WTC11 (cell line): ENCODE results near the gene RUNX2. TPM values are rescaled to one million over a fixed set of nuclear protein-coding genes. Genes with fewer than 3 reads are reported as not detected.

ENCODE experiments used
- ATAC-seq: fragments of 200-7000 bp; cut with Tn5 transposase; 2 replicates; pipeline ENCODE4 v1.10.0; 2021; ENCODE audit warnings: mild to moderate bottlenecking, moderate library complexity
- CTCF ChIA-PET: fragments of 300-600 bp; sonication (Branson Sonifier 250); formaldehyde crosslinking; loops from one replicate; lab custom pipeline; 2021; ENCODE audit warnings: antibody characterized with exemption; lab: Charles Lee
- POLR2A ChIA-PET: fragments of 350-600 bp; sonication (Branson Sonifier 250); formaldehyde crosslinking; loops from one replicate; lab custom pipeline; 2021; ENCODE audit warnings: antibody characterized with exemption; lab: Charles Lee
- DNase-seq: peaks from one replicate; pipeline ENCODE4 v3.0.0; 2021; ENCODE audit warnings: low spot score
- H3K27ac Mint-ChIP-seq: 2 replicates; pipeline ENCODE4 v1.8.0; 2021; ENCODE audit warnings: mixed read lengths
- H3K27me3 Mint-ChIP-seq: 2 replicates; pipeline ENCODE4 v1.8.0; 2021; ENCODE audit warnings: low read depth, mild to moderate bottlenecking, moderate library complexity, mixed read lengths
- H3K36me3 Mint-ChIP-seq: 2 replicates; pipeline ENCODE4 v1.8.0; 2021; ENCODE audit warnings: mixed read lengths
- H3K4me1 Mint-ChIP-seq: 2 replicates; pipeline ENCODE4 v1.8.0; 2022; ENCODE audit warnings: mixed read lengths
- H3K4me3 Mint-ChIP-seq: 2 replicates; pipeline ENCODE4 v1.8.0; 2021; ENCODE audit warnings: mild to moderate bottlenecking, moderate library complexity, mixed read lengths
- H3K9me3 Mint-ChIP-seq: 2 replicates; pipeline ENCODE4 v1.8.0; 2021; ENCODE audit warnings: mixed read lengths
- ETV6 ChIP-seq: sonication (generic); formaldehyde crosslinking; IDR thresholded peaks from 2 replicates; pipeline ENCODE4 v1.8.1; 2022; ENCODE audit warnings: mild to moderate bottlenecking, missing genetic modification reagents
- NR3C1 ChIP-seq: sonication (generic); formaldehyde crosslinking; conservative IDR thresholded peaks from 2 replicates; pipeline ENCODE4 v1.8.1; 2023; ENCODE audit warnings: low read depth, mild to moderate bottlenecking, missing genetic modification reagents
- PRRX2 ChIP-seq: fragments of 250-450 bp; sonication (Bioruptor Pico); IDR thresholded peaks from 2 replicates; pipeline ENCODE4 v1.8.0; 2021; ENCODE audit warnings: mild to moderate bottlenecking
- RELA ChIP-seq: sonication (generic); formaldehyde crosslinking; IDR thresholded peaks from 2 replicates; pipeline ENCODE4 v1.8.1; 2022; ENCODE audit warnings: missing genetic modification reagents, mild to moderate bottlenecking, borderline replicate concordance
- TEAD4 ChIP-seq: sonication (generic); formaldehyde crosslinking; IDR thresholded peaks from 2 replicates; pipeline ENCODE4 v1.8.0; 2022; ENCODE audit warnings: mild to moderate bottlenecking, missing genetic modification reagents
- ZNF121 ChIP-seq: sonication (generic); formaldehyde crosslinking; IDR thresholded peaks from 2 replicates; pipeline ENCODE4 v1.8.0; 2023; ENCODE audit warnings: missing genetic modification reagents
- ZNF219 ChIP-seq: sonication (generic); formaldehyde crosslinking; IDR thresholded peaks from 2 replicates; pipeline ENCODE4 v1.8.0; 2023; ENCODE audit warnings: missing genetic modification reagents, mild to moderate bottlenecking, borderline replicate concordance
- ZNF263 ChIP-seq: sonication (generic); formaldehyde crosslinking; IDR thresholded peaks from 2 replicates; pipeline ENCODE4 v1.8.1; 2022; ENCODE audit warnings: low read depth, mild to moderate bottlenecking, moderate library complexity, missing genetic modification reagents
- ZNF317 ChIP-seq: sonication (generic); formaldehyde crosslinking; IDR thresholded peaks from 2 replicates; pipeline ENCODE4 v1.8.1; 2023; ENCODE audit warnings: low read depth, mild to moderate bottlenecking, moderate library complexity, missing genetic modification reagents, borderline replicate concordance
- total RNA-seq: library from RNA; stranded (reverse); gene quantifications from 3 replicates; pipeline ENCODE4 v1.2.3, GENCODE V29; 2021
- TF ChIP-seq, protein P1 (sequence below): sonication (generic); formaldehyde crosslinking; IDR thresholded peaks from 2 replicates; pipeline ENCODE4 v1.8.0; 2023; ENCODE audit warnings: mild to moderate bottlenecking, missing genetic modification reagents
- TF ChIP-seq, protein P2 (sequence below): sonication (generic); formaldehyde crosslinking; IDR thresholded peaks from 2 replicates; pipeline ENCODE4 v1.8.1; 2022; ENCODE audit warnings: mild to moderate bottlenecking, moderate library complexity, missing genetic modification reagents
- TF ChIP-seq, protein P3 (sequence below): sonication (generic); formaldehyde crosslinking; IDR thresholded peaks from 2 replicates; pipeline ENCODE4 v1.8.1; 2023; ENCODE audit warnings: mild to moderate bottlenecking, missing genetic modification reagents
- TF ChIP-seq, protein P4 (sequence below): fragments of 200-600 bp; IDR thresholded peaks from 2 replicates; pipeline ENCODE4 v1.8.0; 2022; ENCODE audit warnings: antibody characterized with exemption
- TF ChIP-seq, protein P5 (sequence below): sonication (generic); formaldehyde crosslinking; IDR thresholded peaks from 2 replicates; pipeline ENCODE4 v1.8.0; 2022; ENCODE audit warnings: mild to moderate bottlenecking, missing genetic modification reagents
- TF ChIP-seq, protein P6 (sequence below): sonication (generic); formaldehyde crosslinking; IDR thresholded peaks from 2 replicates; pipeline ENCODE4 v1.8.1; 2023; ENCODE audit warnings: mild to moderate bottlenecking, moderate library complexity, missing genetic modification reagents
- TF ChIP-seq, protein P7 (sequence below): sonication (generic); formaldehyde crosslinking; IDR thresholded peaks from 2 replicates; pipeline ENCODE4 v1.8.1; 2023; ENCODE audit warnings: mild to moderate bottlenecking, missing genetic modification reagents
- TF ChIP-seq, protein P8 (sequence below): sonication (generic); formaldehyde crosslinking; conservative IDR thresholded peaks from 2 replicates; pipeline ENCODE4 v1.8.1; 2022; ENCODE audit warnings: mild to moderate bottlenecking, missing genetic modification reagents
- TF ChIP-seq, protein P9 (sequence below): sonication (generic); formaldehyde crosslinking; IDR thresholded peaks from 2 replicates; pipeline ENCODE4 v1.8.1; 2022; ENCODE audit warnings: low read depth, mild to moderate bottlenecking, moderate library complexity, missing genetic modification reagents, borderline replicate concordance

Gene RUNX2
- total RNA-seq, 1 experiment from 2014 or later: 0.28 TPM

DNA sequence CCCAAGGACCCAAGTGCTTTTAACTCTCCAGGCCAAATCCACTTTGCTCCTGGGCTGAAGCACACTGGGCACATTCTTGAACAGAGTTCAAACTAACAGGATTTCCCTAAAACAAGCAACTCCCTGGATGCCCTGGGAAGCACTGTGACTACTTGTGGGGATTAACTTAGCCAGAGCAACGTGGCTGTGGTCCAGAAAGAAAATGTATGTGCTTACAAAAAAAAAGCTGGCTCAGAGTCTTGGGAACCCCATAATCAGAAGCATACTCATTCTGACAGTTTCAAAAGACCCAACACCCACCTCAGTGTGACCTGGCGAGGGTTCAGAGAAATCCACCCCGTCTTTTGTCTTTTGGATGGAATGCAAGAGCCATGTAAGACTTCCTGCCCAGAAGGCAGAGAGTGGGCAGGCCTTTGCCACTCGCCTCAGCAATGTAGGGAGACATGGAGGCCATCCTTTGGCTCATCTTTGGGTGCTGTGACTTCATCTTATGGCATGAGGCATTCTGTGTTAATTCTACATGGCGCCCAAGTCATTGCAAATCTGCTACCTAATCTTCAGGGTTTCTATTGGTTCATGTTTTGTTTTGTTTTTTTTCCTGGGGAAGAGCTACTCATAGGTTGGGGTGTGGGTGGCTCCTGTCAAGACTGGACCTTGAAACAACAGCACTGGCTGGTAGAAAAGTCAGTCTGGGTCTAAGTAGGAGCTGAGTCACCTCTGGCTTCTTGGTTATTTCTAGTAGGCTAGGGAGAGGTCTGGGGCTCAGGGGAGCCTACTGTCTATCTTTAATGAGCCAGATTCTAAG, 298.2 kb downstream of the RUNX2 start (continued):
- TF ChIP-seq, protein P1, sequence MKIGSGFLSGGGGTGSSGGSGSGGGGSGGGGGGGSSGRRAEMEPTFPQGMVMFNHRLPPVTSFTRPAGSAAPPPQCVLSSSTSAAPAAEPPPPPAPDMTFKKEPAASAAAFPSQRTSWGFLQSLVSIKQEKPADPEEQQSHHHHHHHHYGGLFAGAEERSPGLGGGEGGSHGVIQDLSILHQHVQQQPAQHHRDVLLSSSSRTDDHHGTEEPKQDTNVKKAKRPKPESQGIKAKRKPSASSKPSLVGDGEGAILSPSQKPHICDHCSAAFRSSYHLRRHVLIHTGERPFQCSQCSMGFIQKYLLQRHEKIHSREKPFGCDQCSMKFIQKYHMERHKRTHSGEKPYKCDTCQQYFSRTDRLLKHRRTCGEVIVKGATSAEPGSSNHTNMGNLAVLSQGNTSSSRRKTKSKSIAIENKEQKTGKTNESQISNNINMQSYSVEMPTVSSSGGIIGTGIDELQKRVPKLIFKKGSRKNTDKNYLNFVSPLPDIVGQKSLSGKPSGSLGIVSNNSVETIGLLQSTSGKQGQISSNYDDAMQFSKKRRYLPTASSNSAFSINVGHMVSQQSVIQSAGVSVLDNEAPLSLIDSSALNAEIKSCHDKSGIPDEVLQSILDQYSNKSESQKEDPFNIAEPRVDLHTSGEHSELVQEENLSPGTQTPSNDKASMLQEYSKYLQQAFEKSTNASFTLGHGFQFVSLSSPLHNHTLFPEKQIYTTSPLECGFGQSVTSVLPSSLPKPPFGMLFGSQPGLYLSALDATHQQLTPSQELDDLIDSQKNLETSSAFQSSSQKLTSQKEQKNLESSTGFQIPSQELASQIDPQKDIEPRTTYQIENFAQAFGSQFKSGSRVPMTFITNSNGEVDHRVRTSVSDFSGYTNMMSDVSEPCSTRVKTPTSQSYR (CRISPR knock-in tag): no peak
- TF ChIP-seq NR3C1 (no peak), ZNF219 (no peak)

DNA sequence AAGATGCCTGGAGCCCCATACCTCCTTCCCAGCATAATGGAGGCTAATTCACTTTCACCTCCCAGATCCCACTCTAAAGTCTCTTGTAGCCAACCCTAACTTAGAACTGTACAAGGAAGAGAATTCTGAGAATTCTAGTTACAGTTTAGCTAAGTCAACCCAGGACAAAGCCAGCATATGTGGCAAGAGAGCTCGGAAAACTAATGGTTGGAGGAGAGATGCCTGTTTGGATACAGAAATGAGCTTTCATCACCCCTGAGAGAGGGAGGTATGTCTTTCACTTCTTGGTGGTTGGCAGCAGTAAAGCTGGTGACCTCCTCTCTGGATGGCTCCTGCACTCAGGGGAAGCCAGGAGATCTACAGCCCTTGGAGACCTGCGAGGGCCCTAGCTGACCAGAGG, 302.2 kb downstream of the RUNX2 start:
- Mint-ChIP-seq H3K27ac (no peak overlapping the region), H3K27me3 (no peaks in the 10 kb centered on the region)
- ChIA-PET CTCF (interaction anchor here (1.4 kb wide), 1 partner anchor 84 kb away, joined by 5 read pairs; no protein-coding TSS in a partner anchor), POLR2A (no interaction called here)
- ATAC-seq: no peak
- TF ChIP-seq, protein P2, sequence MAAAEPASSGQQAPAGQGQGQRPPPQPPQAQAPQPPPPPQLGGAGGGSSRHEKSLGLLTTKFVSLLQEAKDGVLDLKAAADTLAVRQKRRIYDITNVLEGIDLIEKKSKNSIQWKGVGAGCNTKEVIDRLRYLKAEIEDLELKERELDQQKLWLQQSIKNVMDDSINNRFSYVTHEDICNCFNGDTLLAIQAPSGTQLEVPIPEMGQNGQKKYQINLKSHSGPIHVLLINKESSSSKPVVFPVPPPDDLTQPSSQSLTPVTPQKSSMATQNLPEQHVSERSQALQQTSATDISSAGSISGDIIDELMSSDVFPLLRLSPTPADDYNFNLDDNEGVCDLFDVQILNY: no peak
- TF ChIP-seq, all 79 proteins: peak for 0
- Mint-ChIP-seq H3K4me1 (peaks cover 7% of the 10 kb centered on the region), H3K4me3 (no peak overlapping the region), H3K9me3 (no peaks in the 10 kb centered on the region), H3K36me3 (no peaks in the 10 kb centered on the region)
- DNase-seq: no peak

DNA sequence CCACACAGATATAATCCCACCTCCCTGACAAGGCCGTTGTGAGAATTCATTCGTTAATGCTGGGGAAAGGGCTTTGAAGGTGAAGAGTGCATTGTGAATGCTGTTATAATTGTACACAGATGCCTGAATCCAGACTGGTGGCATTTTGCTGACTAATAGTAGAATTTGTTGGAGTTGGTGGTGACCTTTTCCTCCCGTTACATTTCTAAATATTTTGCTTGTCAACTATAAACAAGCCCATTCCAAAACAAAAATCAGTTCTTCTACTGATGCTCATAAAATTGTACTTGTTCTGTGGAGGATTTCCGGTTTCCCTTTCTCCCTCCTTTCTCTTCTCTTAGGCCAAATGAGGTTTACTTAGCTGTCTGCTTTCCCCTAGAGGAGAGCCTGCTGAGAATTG, 302.7 kb downstream of the RUNX2 start:
- POLR2A ChIA-PET: no interaction called here

More for the DNA sequence above, 302.7 kb downstream of the RUNX2 start:
- H3K27ac Mint-ChIP-seq: no peak overlapping the region
- ATAC-seq (no peak), DNase-seq (no peak)
- no peak overlapping the region for H3K4me3 Mint-ChIP-seq
- CTCF ChIA-PET: interaction anchor here (1.4 kb wide), 1 partner anchor 84 kb away, joined by 5 read pairs; no protein-coding TSS in a partner anchor
- no peaks in the 10 kb centered on the region for H3K27me3 Mint-ChIP-seq
- peaks cover 12% of the 10 kb centered on the region for H3K4me1 Mint-ChIP-seq
- H3K9me3 Mint-ChIP-seq: no peaks in the 10 kb centered on the region
- no peaks in the 10 kb centered on the region for H3K36me3 Mint-ChIP-seq
- TF ChIP-seq TEAD4 (CRISPR knock-in tag) (no peak), RELA (no peak), ZNF263 (no peak), PRRX2 (CRISPR knock-in tag) (no peak), ETV6 (CRISPR knock-in tag) (no peak), ZNF121 (no peak), ZNF317 (no peak)
- TF ChIP-seq, protein P3, sequence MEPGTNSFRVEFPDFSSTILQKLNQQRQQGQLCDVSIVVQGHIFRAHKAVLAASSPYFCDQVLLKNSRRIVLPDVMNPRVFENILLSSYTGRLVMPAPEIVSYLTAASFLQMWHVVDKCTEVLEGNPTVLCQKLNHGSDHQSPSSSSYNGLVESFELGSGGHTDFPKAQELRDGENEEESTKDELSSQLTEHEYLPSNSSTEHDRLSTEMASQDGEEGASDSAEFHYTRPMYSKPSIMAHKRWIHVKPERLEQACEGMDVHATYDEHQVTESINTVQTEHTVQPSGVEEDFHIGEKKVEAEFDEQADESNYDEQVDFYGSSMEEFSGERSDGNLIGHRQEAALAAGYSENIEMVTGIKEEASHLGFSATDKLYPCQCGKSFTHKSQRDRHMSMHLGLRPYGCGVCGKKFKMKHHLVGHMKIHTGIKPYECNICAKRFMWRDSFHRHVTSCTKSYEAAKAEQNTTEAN (CRISPR knock-in tag): no peak
- TF ChIP-seq, protein P4, sequence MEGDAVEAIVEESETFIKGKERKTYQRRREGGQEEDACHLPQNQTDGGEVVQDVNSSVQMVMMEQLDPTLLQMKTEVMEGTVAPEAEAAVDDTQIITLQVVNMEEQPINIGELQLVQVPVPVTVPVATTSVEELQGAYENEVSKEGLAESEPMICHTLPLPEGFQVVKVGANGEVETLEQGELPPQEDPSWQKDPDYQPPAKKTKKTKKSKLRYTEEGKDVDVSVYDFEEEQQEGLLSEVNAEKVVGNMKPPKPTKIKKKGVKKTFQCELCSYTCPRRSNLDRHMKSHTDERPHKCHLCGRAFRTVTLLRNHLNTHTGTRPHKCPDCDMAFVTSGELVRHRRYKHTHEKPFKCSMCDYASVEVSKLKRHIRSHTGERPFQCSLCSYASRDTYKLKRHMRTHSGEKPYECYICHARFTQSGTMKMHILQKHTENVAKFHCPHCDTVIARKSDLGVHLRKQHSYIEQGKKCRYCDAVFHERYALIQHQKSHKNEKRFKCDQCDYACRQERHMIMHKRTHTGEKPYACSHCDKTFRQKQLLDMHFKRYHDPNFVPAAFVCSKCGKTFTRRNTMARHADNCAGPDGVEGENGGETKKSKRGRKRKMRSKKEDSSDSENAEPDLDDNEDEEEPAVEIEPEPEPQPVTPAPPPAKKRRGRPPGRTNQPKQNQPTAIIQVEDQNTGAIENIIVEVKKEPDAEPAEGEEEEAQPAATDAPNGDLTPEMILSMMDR: no peak
- TF ChIP-seq, protein P5, sequence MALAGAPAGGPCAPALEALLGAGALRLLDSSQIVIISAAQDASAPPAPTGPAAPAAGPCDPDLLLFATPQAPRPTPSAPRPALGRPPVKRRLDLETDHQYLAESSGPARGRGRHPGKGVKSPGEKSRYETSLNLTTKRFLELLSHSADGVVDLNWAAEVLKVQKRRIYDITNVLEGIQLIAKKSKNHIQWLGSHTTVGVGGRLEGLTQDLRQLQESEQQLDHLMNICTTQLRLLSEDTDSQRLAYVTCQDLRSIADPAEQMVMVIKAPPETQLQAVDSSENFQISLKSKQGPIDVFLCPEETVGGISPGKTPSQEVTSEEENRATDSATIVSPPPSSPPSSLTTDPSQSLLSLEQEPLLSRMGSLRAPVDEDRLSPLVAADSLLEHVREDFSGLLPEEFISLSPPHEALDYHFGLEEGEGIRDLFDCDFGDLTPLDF (CRISPR knock-in tag): no peak
- TF ChIP-seq, protein P6, sequence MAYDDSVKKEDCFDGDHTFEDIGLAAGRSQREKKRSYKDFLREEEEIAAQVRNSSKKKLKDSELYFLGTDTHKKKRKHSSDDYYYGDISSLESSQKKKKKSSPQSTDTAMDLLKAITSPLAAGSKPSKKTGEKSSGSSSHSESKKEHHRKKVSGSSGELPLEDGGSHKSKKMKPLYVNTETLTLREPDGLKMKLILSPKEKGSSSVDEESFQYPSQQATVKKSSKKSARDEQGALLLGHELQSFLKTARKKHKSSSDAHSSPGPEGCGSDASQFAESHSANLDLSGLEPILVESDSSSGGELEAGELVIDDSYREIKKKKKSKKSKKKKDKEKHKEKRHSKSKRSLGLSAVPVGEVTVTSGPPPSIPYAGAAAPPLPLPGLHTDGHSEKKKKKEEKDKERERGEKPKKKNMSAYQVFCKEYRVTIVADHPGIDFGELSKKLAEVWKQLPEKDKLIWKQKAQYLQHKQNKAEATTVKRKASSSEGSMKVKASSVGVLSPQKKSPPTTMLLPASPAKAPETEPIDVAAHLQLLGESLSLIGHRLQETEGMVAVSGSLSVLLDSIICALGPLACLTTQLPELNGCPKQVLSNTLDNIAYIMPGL (CRISPR knock-in tag): no peak
- TF ChIP-seq, protein P7, sequence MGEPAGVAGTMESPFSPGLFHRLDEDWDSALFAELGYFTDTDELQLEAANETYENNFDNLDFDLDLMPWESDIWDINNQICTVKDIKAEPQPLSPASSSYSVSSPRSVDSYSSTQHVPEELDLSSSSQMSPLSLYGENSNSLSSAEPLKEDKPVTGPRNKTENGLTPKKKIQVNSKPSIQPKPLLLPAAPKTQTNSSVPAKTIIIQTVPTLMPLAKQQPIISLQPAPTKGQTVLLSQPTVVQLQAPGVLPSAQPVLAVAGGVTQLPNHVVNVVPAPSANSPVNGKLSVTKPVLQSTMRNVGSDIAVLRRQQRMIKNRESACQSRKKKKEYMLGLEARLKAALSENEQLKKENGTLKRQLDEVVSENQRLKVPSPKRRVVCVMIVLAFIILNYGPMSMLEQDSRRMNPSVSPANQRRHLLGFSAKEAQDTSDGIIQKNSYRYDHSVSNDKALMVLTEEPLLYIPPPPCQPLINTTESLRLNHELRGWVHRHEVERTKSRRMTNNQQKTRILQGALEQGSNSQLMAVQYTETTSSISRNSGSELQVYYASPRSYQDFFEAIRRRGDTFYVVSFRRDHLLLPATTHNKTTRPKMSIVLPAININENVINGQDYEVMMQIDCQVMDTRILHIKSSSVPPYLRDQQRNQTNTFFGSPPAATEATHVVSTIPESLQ (CRISPR knock-in tag): no peak
- TF ChIP-seq, protein P8, sequence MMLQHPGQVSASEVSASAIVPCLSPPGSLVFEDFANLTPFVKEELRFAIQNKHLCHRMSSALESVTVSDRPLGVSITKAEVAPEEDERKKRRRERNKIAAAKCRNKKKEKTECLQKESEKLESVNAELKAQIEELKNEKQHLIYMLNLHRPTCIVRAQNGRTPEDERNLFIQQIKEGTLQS: no peak
- TF ChIP-seq, protein P9, sequence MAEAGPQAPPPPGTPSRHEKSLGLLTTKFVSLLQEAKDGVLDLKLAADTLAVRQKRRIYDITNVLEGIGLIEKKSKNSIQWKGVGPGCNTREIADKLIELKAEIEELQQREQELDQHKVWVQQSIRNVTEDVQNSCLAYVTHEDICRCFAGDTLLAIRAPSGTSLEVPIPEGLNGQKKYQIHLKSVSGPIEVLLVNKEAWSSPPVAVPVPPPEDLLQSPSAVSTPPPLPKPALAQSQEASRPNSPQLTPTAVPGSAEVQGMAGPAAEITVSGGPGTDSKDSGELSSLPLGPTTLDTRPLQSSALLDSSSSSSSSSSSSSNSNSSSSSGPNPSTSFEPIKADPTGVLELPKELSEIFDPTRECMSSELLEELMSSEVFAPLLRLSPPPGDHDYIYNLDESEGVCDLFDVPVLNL (CRISPR knock-in tag): no peak
